PFSK-1 (cell line): Measurements from ENCODE around the gene GJC3.

Experiments used
- REST ChIP-seq, 2 experiments: IDR thresholded peaks; 2 replicates each; pipeline versions ENCODE4 v1.6.1 to v1.8.0; 2011 to 2012; ENCODE audit warnings: low read depth in 2 of 2, low read length in 2 of 2, control low read depth in 1 of 2, inconsistent platforms in 1 of 2, mild to moderate bottlenecking in 1 of 2, moderate library complexity in 1 of 2; ENCODE audit not compliant: insufficient read depth in 1 of 2
- SIN3A ChIP-seq: IDR thresholded peaks from 2 replicates; pipeline ENCODE4 v1.6.1; 2012; ENCODE audit warnings: mild to moderate bottlenecking, low read length, moderate library complexity, borderline replicate concordance; ENCODE audit not compliant: insufficient read depth

DNA sequence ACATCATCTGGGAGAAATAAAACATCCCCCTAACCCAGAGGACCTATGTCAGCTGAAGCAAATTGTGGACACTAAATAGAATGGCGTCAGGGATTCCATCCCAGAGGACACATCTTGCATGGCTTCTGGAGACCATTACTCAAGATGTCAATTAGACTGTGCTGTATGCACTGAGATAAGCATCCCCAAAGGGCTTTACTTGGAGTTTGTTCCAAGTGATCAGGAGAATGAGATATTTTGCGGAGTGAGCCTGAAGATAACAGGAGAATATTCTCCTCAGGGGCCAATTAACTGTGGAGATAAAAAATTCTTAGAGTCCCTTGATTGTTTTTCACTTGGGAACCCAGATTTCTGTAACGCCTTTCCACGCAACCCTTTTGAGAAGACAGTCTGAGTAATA lies 48.0 kb downstream of the GJC3 start:
- TF ChIP-seq REST (IDR thresholded peaks at IDR 0.05; ENCODE audit: insufficient read depth in 1 of 2, low read depth in 2 of 2, low read length in 2 of 2) (no peak), SIN3A (no peak)
